GM10266 (cell line): ENCODE data around the gene GPSM1.

Source experiments
- DNase-seq: peaks from one replicate; pipeline ENCODE4 v3.0.0; 2012; ENCODE audit errors: extremely low spot score
- CTCF ChIP-seq: IDR thresholded peaks from 2 replicates; pipeline ENCODE4 v1.5.1; 2012; ENCODE audit warnings: mild to moderate bottlenecking, low read depth; ENCODE audit not compliant: control insufficient read depth, insufficient read depth; ENCODE audit errors: missing control alignments

GPSM1 gene

GRCh38 chr9:136378170-136379002, 51.0 kb downstream of the GPSM1 start:
- TF ChIP-seq CTCF: no peak
- DNase-seq: no peak

GRCh38 chr9:136379003-136379287, 51.6 kb downstream of the GPSM1 start:
- no peak for DNase-seq
- TF ChIP-seq CTCF: no peak

GRCh38 chr9:136379401-136379800, 52.1 kb downstream of the GPSM1 start:
- no peak for TF ChIP-seq CTCF
- no peak for DNase-seq

GRCh38 chr9:136379891-136380290, 52.6 kb downstream of the GPSM1 start:
- no peak for TF ChIP-seq CTCF
- no peak for DNase-seq

GRCh38 chr9:136380381-136380780, 53.0 kb downstream of the GPSM1 start:
- TF ChIP-seq CTCF: no peak

GRCh38 chr9:136381311-136381710, 54.0 kb downstream of the GPSM1 start:
- TF ChIP-seq CTCF: no peak
- no peak for DNase-seq

More at GRCh38 chr9:136380381-136380780, 53.0 kb downstream of the GPSM1 start:
- no peak for DNase-seq

GRCh38 chr9:136381966-136382513, 54.7 kb downstream of the GPSM1 start:
- no peak for TF ChIP-seq CTCF
- no peak for DNase-seq
